SK-N-SH (cell line): ENCODE data around the gene SLC16A8. TPM values are rescaled to one million over a fixed set of nuclear protein-coding genes. Genes with fewer than 3 reads are reported as not detected.

Source experiments
- CTCF ChIA-PET: fragments of 300-600, 350-600 bp; formaldehyde crosslinking; extraction: SDS; loops from one replicate; lab custom pipeline; 2021; lab: Yijun Ruan, JAX
- POLR2A ChIA-PET: fragments of 350-600 bp; sonication (Branson Sonifier 250); formaldehyde crosslinking; extraction: SDS; loops from one replicate; lab custom pipeline; 2020; ENCODE audit warnings: antibody characterized with exemption, inconsistent platforms; lab: Yijun Ruan, JAX
- DNase-seq: peaks from one replicate; pipeline ENCODE4 v3.0.0; 2012
- H2AFZ ChIP-seq: fragments of 200-600 bp; sonication (generic); 2 replicates; pipeline ENCODE4 v1.8.1; 2016; ENCODE audit warnings: antibody characterized with exemption, mild to moderate bottlenecking, low read depth
- H3F3A ChIP-seq: fragments of 200-600 bp; sonication (generic); replicated peaks from 2 replicates; pipeline ENCODE3; 2016; ENCODE audit warnings: antibody characterized with exemption, mild to moderate bottlenecking; ENCODE audit not compliant: insufficient read depth
- H3K27ac ChIP-seq, 2 experiments: fragments of 200-500 bp in 1 of 2; fragments of 200-600 bp in 1 of 2; sonication (Bioruptor generic) in 1 of 2; sonication (generic), shearing (Covaris generic) in 1 of 2; 2 replicates each; pipeline versions ENCODE4 v1.5.1 to v1.6.1; 2014 to 2016; ENCODE audit warnings: low read depth in 2 of 2, inconsistent platforms in 1 of 2, low read length in 1 of 2, mild to moderate bottlenecking in 1 of 2, mixed read lengths in 1 of 2
- H3K27me3 ChIP-seq: fragments of 200-600 bp; sonication (generic), shearing (Covaris generic); 2 replicates; pipeline ENCODE4 v1.6.1; 2016; ENCODE audit warnings: mixed run types; ENCODE audit not compliant: insufficient read depth
- H3K36me3 ChIP-seq, 2 experiments: fragments of 200-500 bp in 1 of 2; fragments of 200-600 bp in 1 of 2; sonication (Bioruptor generic) in 1 of 2; sonication (generic) in 1 of 2; replicated peaks in 1 of 2; 2 replicates each; pipeline versions ENCODE3 to v1.5.1; 2014 to 2016; ENCODE audit warnings: low read length in 1 of 2, mild to moderate bottlenecking in 1 of 2; ENCODE audit not compliant: insufficient read depth in 2 of 2, control insufficient read depth in 1 of 2
- H3K4me1 ChIP-seq, 2 experiments: fragments of 200-500 bp in 1 of 2; fragments of 200-600 bp in 1 of 2; sonication (Bioruptor generic) in 1 of 2; sonication (generic), shearing (Covaris generic) in 1 of 2; 2 replicates each; pipeline versions ENCODE4 v1.5.1 to v1.6.1; 2014 to 2016; ENCODE audit warnings: low read depth in 1 of 2, low read length in 1 of 2, mixed run types in 1 of 2; ENCODE audit not compliant: insufficient read depth in 2 of 2, control insufficient read depth in 1 of 2
- H3K4me2 ChIP-seq: fragments of 200-600 bp; sonication (generic), shearing (Covaris generic); 2 replicates; pipeline ENCODE4 v1.6.1; 2017; ENCODE audit warnings: mixed run types
- H3K4me3 ChIP-seq, 2 experiments: fragments of 200-500 bp in 1 of 2; fragments of 200-600 bp in 1 of 2; sonication (Bioruptor generic) in 1 of 2; sonication (generic), shearing (Covaris generic) in 1 of 2; 2 replicates each; pipeline versions ENCODE4 v1.5.1 to v1.8.1; 2014 to 2016; ENCODE audit warnings: low read depth in 2 of 2, inconsistent platforms in 1 of 2, low read length in 1 of 2, mild to moderate bottlenecking in 1 of 2, mixed read lengths in 1 of 2, moderate library complexity in 1 of 2
- H3K79me2 ChIP-seq: fragments of 200-600 bp; sonication (generic); 2 replicates; pipeline ENCODE4 v1.8.1; 2017; ENCODE audit warnings: mild to moderate bottlenecking; ENCODE audit not compliant: insufficient read depth
- H3K9ac ChIP-seq: fragments of 200-600 bp; sonication (generic); 2 replicates; pipeline ENCODE4 v1.6.1; 2017; ENCODE audit warnings: mixed run types
- H3K9me2 ChIP-seq: fragments of 200-600 bp; sonication (generic); 2 replicates; pipeline ENCODE4 v1.6.1; 2017; ENCODE audit warnings: mixed run types
- H3K9me3 ChIP-seq: fragments of 200-600 bp; sonication (generic); 2 replicates; pipeline ENCODE4 v1.6.1; 2017; ENCODE audit warnings: mixed run types, mild to moderate bottlenecking, moderate library complexity
- H4K20me1 ChIP-seq: fragments of 200-600 bp; sonication (generic); 2 replicates; pipeline ENCODE4 v1.6.1; 2017; ENCODE audit warnings: mild to moderate bottlenecking, mixed run types; ENCODE audit not compliant: insufficient read depth
- EP300 ChIP-seq, 2 experiments: IDR thresholded peaks; 2 replicates each; pipeline versions ENCODE4 v1.4.0 to v1.6.1; 2012; ENCODE audit warnings: borderline replicate concordance in 1 of 2, low read depth in 1 of 2, low read length in 1 of 2
- EZH2phosphoT487 ChIP-seq: fragments of 200-600 bp; sonication (generic); IDR thresholded peaks from 2 replicates; pipeline ENCODE4 v1.6.1; 2017; ENCODE audit warnings: low read depth, mixed run types, mild to moderate bottlenecking, antibody characterized with exemption, moderate library complexity, borderline replicate concordance
- FOSL2 ChIP-seq: IDR thresholded peaks from 2 replicates; pipeline ENCODE4 v1.4.0; 2012; ENCODE audit warnings: low read depth, mild to moderate bottlenecking, moderate library complexity, borderline replicate concordance
- FOXJ3 ChIP-seq: sonication (generic); formaldehyde crosslinking; IDR thresholded peaks from 2 replicates; pipeline ENCODE4 v1.5.1; 2020; ENCODE audit warnings: mild to moderate bottlenecking, missing genetic modification reagents
- IRF3 ChIP-seq: fragments of 150-350 bp; IDR thresholded peaks from 2 replicates; pipeline ENCODE4 v1.6.1; 2016; ENCODE audit warnings: mild to moderate bottlenecking, low read depth, low read length
- JUND ChIP-seq: IDR thresholded peaks from 2 replicates; pipeline ENCODE4 v1.4.0; 2012
- MAX ChIP-seq: IDR thresholded peaks from 2 replicates; pipeline ENCODE4 v1.4.0; 2012; ENCODE audit warnings: low read depth
- MXI1 ChIP-seq: IDR thresholded peaks from 2 replicates; pipeline ENCODE4 v1.6.1; 2012; ENCODE audit warnings: mild to moderate bottlenecking, low read depth, low read length, improper control_type of control experiment
- PBX3 ChIP-seq: IDR thresholded peaks from 2 replicates; pipeline ENCODE4; 2012
- POLR2AphosphoS5 ChIP-seq: IDR thresholded peaks from 2 replicates; pipeline ENCODE4 v1.6.1; 2012; ENCODE audit warnings: low read depth, low read length
- RAD21 ChIP-seq: IDR thresholded peaks from 2 replicates; pipeline ENCODE4 v1.6.1; 2012; ENCODE audit warnings: mild to moderate bottlenecking, low read length
- RCOR1 ChIP-seq: fragments of 150-350 bp; IDR thresholded peaks from 2 replicates; pipeline ENCODE4 v1.6.1; 2017; ENCODE audit warnings: antibody characterized with exemption, low read length
- RFX5 ChIP-seq: IDR thresholded peaks from 2 replicates; pipeline ENCODE4 v1.6.1; 2012; ENCODE audit warnings: mild to moderate bottlenecking, improper control_type of control experiment, low read length
- RXRA ChIP-seq: IDR thresholded peaks from 2 replicates; pipeline ENCODE4 v1.4.0; 2012; ENCODE audit warnings: low read depth, mild to moderate bottlenecking, borderline replicate concordance
- SIN3A ChIP-seq: IDR thresholded peaks from 2 replicates; pipeline ENCODE4 v1.6.1; 2012; ENCODE audit warnings: low read depth, mild to moderate bottlenecking, low read length, moderate library complexity, borderline replicate concordance
- TCF12 ChIP-seq: IDR thresholded peaks from 2 replicates; pipeline ENCODE4 v1.4.0; 2012
- USF2 ChIP-seq: fragments of 150-350 bp; IDR thresholded peaks from 2 replicates; pipeline ENCODE4 v1.6.1; 2017; ENCODE audit warnings: antibody characterized with exemption, low read length, low read depth, borderline replicate concordance
- WGBS: methylation state at CpG from one replicate; pipeline ENCODE4 v1.1.6; 2017; ENCODE audit warnings: low lambda C conversion rate; 5-methylcytosine and 5-hydroxymethylcytosine counted together
- polyA plus RNA-seq, 3 experiments: library from polyadenylated mRNA; depleted of rRNA; stranded (reverse); fragments of >200 nt; gene quantifications; 2 replicates each; pipeline ENCODE4 v1.2.3, GENCODE V29; 2012

Gene SLC16A8
- polyA plus RNA-seq, 1 of the 3 experiments (the other 2 are of a cell fraction), result not detected

GRCh38 chr22:38036392-38037062 lies 47.5 kb downstream of the SLC16A8 start:
- no peak overlapping the region for H2AFZ ChIP-seq
- no peaks in the 10 kb centered on the region for H3F3A ChIP-seq
- no peak overlapping the region for H3K4me2 ChIP-seq
- POLR2A ChIA-PET, result no interaction called here
- CTCF ChIA-PET, result no interaction called here
- H3K9me3 ChIP-seq, result no peaks in the 10 kb centered on the region
- WGBS, result 87% methylated on average over 5 of the region's 10 CpGs
- TF ChIP-seq PBX3, result no peak
- no peak for TF ChIP-seq SIN3A
- TF ChIP-seq RXRA, result no peak
- no peak for TF ChIP-seq USF2
- no peak for TF ChIP-seq TCF12
- no peak for TF ChIP-seq RFX5
- TF ChIP-seq RAD21, result no peak
- no peak for TF ChIP-seq EP300 (IDR thresholded peaks at IDR 0.05; ENCODE audit: borderline replicate concordance in 1 of 2, low read depth in 1 of 2, low read length in 1 of 2)
- TF ChIP-seq MXI1, result no peak
- TF ChIP-seq JUND, result no peak
- no peak for TF ChIP-seq FOXJ3 (CRISPR knock-in tag)
- no peak for TF ChIP-seq POLR2AphosphoS5
- TF ChIP-seq MAX, result no peak
- TF ChIP-seq IRF3, result no peak
- no peak for TF ChIP-seq EZH2phosphoT487
- no peak for TF ChIP-seq FOSL2
- TF ChIP-seq RCOR1, result no peak
- no peak overlapping the region for H3K4me3 ChIP-seq
- H3K27me3 ChIP-seq, result no peaks in the 10 kb centered on the region
- no peak overlapping the region for H3K9ac ChIP-seq
- H3K4me1 ChIP-seq, result peaks cover 0 to 4% of the 10 kb centered on the region in 2 experiments; a peak in 1 of 4 replicates
- H3K27ac ChIP-seq, result no peak overlapping the region
- no peaks in the 10 kb centered on the region for H3K9me2 ChIP-seq
- no peaks in the 10 kb centered on the region for H3K36me3 ChIP-seq
- no peak for DNase-seq
- no peaks in the 10 kb centered on the region for H3K79me2 ChIP-seq
- no peaks in the 10 kb centered on the region for H4K20me1 ChIP-seq
